GM04504 (cell line): ENCODE data around the gene TRPM1.

ENCODE experiments used
- DNase-seq: peaks from one replicate; pipeline ENCODE4 v3.0.0-alpha.2; 2012; ENCODE audit warnings: low read depth

TRPM1 gene

DNA sequence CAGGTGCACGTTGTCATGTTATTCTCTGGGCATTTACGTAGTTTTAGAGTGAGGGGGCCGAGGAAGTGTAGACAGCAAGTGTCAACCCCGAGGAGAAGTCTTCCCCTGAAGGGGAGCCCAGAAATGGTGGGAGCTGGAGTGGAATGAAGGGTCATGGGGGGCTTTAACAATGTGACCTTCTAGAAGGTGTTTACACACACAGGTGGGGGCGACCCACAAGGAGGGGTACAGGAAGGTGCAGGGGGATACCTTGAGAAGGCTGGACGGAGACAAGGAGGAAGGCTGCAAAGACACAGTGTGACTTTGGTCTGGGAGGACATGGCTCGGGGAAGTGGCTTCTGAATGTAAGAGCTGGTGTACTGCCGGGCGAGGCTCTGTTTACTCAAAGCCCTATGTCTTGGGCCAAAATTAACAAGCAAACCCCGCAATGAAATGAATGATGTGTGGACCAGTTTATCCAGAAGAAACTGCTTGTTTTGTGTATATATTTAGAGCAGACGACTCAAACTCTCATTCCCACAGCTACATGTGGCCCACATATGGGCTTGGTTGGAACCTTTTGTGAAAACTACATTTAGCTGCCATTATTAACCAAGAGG, 18.7 kb downstream of the TRPM1 start:
- no peak for DNase-seq

DNA sequence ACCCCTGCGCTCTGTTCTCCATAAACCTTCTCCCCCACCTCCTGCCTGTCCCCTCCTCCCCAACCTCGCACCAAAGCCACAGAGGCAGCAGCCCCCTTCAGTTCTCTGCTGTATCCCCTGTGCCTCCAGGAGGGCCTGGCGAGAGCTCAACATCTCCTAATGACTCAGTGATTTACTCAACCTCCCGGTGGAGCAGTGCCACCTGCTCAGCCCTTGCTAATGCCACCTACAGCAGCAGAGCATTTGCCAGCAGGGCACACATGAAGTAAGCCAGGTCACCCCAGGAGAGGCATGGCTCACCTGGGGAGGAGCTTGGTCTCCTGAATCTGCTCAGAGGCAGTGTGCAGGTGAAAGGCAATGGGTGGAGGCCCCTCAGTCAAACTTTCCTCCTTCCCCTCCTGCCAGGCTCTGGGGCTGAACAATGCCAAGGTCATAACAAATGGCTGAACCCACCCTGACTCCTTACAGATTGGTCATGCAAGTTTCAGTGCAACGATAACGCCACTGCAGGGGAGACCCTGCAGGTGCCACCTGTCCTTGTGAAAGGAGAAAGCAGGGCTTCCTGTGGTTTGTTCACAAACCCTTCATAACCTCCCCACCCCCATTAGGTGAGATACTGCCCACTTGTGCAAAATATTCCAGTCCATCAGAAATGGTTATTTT, 19.8 kb downstream of the TRPM1 start:
- DNase-seq: no peak

- DNase-seq: no peak
These were observed 20.5 kb downstream of the TRPM1 start for GRCh38 chr15:31081056-31081455.

GRCh38 chr15:31080591-31081014, 20.9 kb downstream of the TRPM1 start:
- no peak for DNase-seq

DNA sequence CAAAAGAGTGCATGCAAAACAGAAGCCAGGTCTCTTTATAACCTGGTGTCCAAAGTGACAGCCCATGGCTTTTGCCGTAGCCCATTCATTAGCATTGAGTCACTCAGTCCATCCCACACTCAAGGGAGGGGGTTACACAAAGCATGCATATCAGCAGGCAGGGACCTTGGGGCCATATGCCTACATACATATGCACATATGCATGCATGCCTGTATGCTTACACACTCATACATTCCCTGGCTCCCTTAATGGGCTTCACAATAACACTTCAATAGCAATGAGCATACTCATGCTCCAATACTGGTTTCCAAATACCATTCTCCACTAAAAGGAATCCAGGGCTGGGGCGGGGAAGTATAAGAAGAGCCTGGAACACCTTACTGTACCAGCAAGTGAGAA, 22.0 kb downstream of the TRPM1 start:
- no peak for DNase-seq

GRCh38 chr15:31078471-31078870, 23.1 kb downstream of the TRPM1 start:
- no peak for DNase-seq

- DNase-seq: no peak
These were observed 23.6 kb downstream of the TRPM1 start for GRCh38 chr15:31077941-31078340.

DNA sequence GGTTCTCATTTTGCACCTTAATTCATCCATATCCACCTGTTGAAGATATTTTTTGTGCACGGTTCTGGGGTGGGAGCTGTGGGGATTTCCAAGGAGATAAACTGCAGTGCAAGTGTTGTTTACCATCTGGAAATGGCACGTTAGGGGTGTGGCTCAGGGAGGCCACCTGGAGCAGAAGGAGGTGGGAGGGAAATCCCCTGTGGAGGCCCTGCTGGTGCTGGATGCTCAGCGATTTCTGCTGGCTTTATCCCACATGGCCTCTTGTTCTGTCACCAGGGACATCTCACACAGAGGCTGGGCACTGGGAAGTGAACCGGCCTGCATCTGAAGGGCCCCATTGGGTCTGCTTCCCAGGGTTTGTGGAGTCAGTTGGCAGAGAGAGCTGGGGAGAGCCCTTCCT, 24.3 kb downstream of the TRPM1 start:
- DNase-seq: no peak

- DNase-seq: no peak
These were observed 27.2 kb downstream of the TRPM1 start for GRCh38 chr15:31074321-31074720.

GRCh38 chr15:31070867-31071266, 30.7 kb downstream of the TRPM1 start:
- no peak for DNase-seq

DNA sequence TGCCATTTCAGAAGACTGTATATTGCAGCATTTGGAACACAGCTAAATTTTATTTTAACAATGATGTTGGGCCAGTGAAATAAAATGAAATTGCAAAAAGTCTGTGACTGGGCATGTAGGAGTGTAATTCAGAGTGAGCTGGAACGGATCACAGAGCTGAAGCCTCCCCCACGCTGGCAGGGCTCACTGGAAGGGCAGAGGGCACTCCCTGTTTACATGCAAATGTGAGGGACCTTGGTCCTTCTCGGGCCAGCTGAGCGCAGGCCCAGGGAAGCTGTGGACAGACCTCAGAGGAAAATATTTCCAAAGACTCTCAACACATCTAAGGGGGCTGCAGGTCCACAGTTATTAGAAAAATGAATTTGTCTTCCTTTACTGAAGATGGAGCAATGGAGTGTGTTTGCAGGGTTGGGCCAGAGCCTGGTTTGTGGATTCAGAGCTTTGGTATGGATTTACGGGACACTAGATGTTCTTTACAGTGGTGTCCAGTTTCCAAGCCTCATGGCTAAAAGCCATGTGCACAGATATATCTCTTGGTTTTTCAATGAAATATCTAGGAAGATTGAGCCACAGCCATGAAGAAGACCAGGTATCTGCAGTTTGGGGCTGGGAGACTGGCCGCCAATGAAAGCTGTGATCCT, 32.0 kb downstream of the TRPM1 start:
- DNase-seq: no peak

GRCh38 chr15:31067890-31068603, 33.5 kb downstream of the TRPM1 start:
- no peak for DNase-seq

GRCh38 chr15:31065824-31066223, 35.7 kb downstream of the TRPM1 start:
- no peak for DNase-seq

GRCh38 chr15:31062911-31063310, 38.6 kb downstream of the TRPM1 start:
- DNase-seq: no peak

DNA sequence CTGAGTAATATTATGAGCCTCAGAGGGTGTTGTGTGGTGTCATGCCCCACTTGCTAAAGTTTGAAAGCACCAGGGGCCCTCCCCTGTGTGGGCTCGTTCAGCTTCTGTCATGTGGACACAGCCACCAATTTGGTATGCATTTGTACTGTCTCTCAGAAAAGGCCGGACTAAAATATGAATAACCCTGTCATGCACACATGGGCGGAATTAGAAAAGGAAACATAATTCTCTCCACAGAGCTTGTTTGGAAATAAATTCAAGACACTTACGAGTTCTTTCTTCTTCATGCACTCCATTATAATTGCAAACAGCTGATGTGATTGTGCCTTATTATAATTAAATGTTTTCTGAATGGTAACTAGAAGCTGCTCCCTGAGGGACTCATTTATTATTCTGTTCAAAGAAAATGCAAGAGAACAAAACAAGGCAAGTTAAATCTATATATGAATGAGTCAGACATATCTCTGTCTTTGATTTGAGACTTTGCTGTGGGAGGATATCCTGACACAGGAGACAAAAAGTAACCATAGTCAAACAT, 39.1 kb downstream of the TRPM1 start:
- peak; percentile 64 for DNase-seq

DNA sequence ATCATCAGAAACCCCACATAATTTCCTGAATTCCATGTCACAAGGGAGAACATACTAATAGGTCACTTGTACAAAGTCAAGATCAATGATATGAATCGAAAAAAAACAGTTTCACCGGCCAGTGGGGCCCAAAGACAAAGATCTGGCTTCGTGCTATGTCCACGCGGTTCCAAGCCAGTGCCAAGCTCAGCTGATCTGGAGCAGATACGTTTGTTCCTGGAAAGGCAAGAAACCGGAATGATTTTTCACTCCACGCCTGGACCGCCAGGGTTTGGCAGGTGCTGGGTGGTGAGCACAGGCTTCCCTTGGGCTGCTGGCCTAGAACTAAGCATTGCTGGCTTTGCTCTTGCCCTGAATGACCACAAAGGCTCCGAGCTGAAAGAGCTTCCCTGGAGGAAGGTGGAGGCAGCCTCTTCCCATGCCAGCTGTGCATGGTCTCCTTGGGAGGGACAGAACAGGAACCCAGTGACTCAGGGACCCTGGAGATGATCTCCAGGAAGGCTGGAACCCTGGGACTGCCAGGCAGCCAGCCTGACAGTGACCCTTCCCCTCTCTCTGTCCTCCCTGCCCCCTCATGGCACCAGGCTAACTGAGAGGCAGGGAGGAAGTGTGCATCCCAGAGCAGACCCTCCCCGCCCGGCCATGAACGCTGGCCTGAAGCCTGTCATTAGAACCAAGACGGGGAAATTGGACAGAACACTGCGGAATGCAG, 40.9 kb downstream of the TRPM1 start:
- DNase-seq: no peak

GRCh38 chr15:31058236-31058962, 43.1 kb downstream of the TRPM1 start:
- no peak for DNase-seq

DNA sequence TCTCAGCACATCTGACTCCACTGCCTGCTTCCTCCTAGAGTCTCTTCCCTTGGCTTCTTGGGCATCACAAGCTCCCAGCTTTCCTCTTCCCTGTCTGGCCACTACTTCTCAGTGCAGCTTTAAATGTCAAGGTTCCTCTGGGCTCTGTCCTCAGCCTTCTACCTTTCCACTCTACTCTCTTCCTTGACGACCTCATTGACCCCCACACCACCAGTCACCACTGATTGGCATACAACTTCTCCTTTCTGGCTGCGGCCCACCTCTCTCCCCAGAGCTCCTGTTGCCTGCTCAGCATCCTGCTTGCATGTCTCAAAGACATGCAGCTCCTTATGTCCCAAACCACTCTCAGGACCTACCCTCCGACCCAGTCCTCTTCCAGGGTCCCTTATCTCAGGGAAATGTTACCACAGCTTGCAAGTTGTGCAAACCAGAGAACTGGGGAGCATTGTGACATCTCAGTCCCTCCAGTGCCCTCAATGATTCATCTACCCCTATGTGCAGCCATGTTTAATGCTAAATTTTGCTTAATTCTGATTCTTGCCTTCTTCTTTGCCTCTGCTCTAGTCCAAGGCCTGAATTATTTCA, 49.9 kb downstream of the TRPM1 start:
- DNase-seq: no peak

DNA sequence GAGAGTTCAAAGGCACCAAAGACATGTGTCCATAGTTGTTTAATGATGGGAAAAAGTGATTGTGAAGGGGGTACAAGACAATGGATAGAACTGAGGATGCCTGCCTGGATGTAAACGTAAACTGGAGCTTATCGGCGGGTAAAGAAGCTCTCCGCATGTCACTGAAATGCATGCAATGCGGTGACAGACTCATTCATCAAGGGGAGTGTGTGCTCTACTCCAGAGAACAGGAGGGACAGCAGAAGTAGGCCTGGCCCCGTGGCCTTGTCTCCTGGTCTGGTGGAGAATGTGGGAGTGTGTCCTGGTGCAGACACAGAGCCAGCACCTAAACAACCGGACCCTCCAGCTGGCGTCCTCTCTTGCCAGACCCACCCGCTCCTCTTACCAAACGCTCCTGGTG, 50.6 kb downstream of the TRPM1 start:
- no peak for DNase-seq

DNA sequence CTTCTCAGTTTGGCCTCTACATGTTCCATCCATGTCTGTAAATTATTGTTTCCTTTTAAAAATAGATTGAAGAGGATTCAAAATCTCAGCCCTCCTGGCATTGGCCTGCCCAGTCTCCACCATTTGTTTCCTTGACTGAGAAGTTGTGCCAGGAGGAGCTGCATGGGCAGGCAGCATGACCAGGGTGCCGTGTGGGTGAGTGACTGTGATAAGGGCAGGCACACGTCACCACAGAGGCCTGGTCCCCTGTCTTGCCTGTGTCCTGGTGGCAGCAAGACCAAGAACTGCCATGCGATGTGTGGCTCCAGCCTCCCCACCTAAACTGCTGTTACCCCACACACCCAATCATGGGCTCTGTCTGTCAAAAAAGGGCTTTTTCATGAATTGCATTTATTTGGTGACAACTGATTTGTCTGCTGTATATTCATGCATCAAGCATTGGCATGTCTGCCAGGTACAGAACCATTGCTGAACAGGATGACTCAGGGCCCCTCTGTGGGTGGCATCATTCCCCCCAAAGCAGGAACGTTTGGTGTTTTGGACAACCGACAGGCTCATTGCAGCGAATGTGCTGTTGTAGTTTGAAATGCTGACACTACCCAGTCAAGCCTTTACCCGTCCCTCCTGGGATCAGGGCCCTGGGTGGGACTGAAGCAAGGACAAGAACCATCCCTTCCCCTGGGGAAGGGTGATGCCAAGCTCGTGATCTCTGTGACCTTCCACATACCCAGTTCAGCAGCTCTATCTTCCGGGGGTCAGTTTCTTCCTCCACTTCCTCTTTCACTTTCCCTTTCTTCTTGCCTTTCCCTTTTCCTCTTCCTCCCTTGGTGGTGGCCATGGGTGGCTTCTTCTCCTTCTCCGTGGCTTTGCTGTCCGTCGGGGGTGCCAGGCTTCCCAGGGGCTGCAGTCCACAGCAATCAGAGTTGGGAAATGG, 51.6 kb downstream of the TRPM1 start:
- no peak for DNase-seq
